M059J (cell line): ENCODE data around the gene SNW1. TPM values are rescaled to one million over a fixed set of nuclear protein-coding genes. Genes with fewer than 3 reads are reported as not detected.

Source experiments
- total RNA-seq: library from RNA; depleted of rRNA; stranded (reverse); fragments of >200 nt; shearing (Covaris generic); gene quantifications from 2 replicates; pipeline ENCODE4 v1.2.3, GENCODE V29; 2014; rRNA removed

The SNW1 gene
- total RNA-seq, 1 experiment from 2014 or later = 99.5 TPM

Other genes starting within 250 kb of the SNW1 start
- 12.5 and 18.8 TPM in 2 replicates for gene SPTLC2, start 144.5 kb downstream of the SNW1 start, total RNA-seq
- gene ALKBH1, start 53.1 kb downstream of the SNW1 start, total RNA-seq = 20.4 and 27.7 TPM in 2 replicates
- 332 and 421 TPM in 2 replicates for gene SLIRP, start 53.1 kb downstream of the SNW1 start, total RNA-seq
- gene ADCK1, start 39.0 kb upstream of the SNW1 start, total RNA-seq = 4.9 and 5.4 TPM in 2 replicates